GM03348 (cell line): ENCODE measurements around the gene CHRNG.
"Not testable (repeated sequence)": the region's sequence is repeated elsewhere in the genome, so short reads cannot be mapped to it uniquely, and the experiment has no call there.

ENCODE experiments used
- DNase-seq: peaks from one replicate; pipeline ENCODE4 v3.0.0; 2012; ENCODE audit warnings: low spot score

CHRNG gene

GRCh38 chr2:232528746-232529460 is 10.6 kb upstream of the CHRNG start:
- peak; percentile 56 for DNase-seq

GRCh38 chr2:232529806-232530547 is 9.5 kb upstream of the CHRNG start:
- no peak for DNase-seq

- DNase-seq: no peak
These were observed 8.7 kb upstream of the CHRNG start for GRCh38 chr2:232530626-232531260.

- no peak for DNase-seq
These were observed 7.1 kb upstream of the CHRNG start for GRCh38 chr2:232532419-232532818.

GRCh38 chr2:232532821-232533220 is 6.7 kb upstream of the CHRNG start:
- DNase-seq: not testable (repeated sequence)

- no peak for DNase-seq
These were observed 5.4 kb upstream of the CHRNG start for GRCh38 chr2:232533944-232534710.

- DNase-seq: no peak
These were observed 4.4 kb upstream of the CHRNG start for GRCh38 chr2:232534940-232535651.

GRCh38 chr2:232535761-232536530 is 3.5 kb upstream of the CHRNG start:
- DNase-seq: no peak

- DNase-seq: no peak
These were observed 2.4 kb upstream of the CHRNG start for GRCh38 chr2:232537079-232537478.

- DNase-seq: no peak
These were observed 2.0 kb upstream of the CHRNG start for GRCh38 chr2:232537499-232537898.

GRCh38 chr2:232538671-232539070 is 821 bp upstream of the CHRNG start:
- no peak for DNase-seq

- no peak for DNase-seq
These were observed 1.0 kb downstream of the CHRNG start for GRCh38 chr2:232540441-232541041.

GRCh38 chr2:232541195-232541960 is 1.9 kb downstream of the CHRNG start:
- no peak for DNase-seq

GRCh38 chr2:232541961-232542714 is 2.6 kb downstream of the CHRNG start:
- no peak for DNase-seq

GRCh38 chr2:232542715-232543467 is 3.4 kb downstream of the CHRNG start:
- DNase-seq: no peak

GRCh38 chr2:232543491-232543890 is 4.0 kb downstream of the CHRNG start:
- no peak for DNase-seq

GRCh38 chr2:232543928-232544631 is 4.6 kb downstream of the CHRNG start:
- DNase-seq: no peak

- no peak for DNase-seq
These were observed 5.2 kb downstream of the CHRNG start for GRCh38 chr2:232544674-232545073.
